Panc1 (cell line): ENCODE data around the gene FAM83B.

Source experiments
- POLR2AphosphoS5 ChIP-seq: IDR thresholded peaks from 2 replicates; pipeline ENCODE4 v1.6.1; 2012; ENCODE audit warnings: mild to moderate bottlenecking, low read depth, low read length, moderate library complexity
- TCF7L2 ChIP-seq: IDR thresholded peaks from 2 replicates; pipeline ENCODE4 v1.6.1; 2011; ENCODE audit warnings: mild to moderate bottlenecking, low read depth, low read length, inconsistent platforms
- TF ChIP-seq, protein P1 (sequence below): fragments of 450-650 bp; IDR thresholded peaks from 2 replicates; pipeline ENCODE4 v1.5.1; 2017; ENCODE audit warnings: mild to moderate bottlenecking

DNA sequence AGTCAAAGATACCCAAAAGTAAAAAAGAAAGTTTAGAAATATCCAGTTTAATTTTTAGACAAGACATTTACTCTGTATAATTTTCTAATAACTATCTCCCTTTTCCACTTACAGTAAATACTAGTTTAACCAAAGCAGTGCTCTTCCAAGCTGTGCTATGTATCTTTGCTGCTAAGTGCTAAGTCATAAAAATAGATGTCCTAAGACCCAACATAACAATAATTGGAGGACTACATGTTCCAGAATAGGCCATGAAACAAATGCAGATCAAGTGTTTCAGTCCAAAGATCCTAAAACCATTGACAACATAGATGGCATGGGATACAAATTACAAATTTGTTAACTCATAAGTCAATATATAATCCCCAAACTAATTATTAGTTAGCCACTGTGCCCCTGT, 111.1 kb downstream of the FAM83B start:
- TF ChIP-seq, protein P1, sequence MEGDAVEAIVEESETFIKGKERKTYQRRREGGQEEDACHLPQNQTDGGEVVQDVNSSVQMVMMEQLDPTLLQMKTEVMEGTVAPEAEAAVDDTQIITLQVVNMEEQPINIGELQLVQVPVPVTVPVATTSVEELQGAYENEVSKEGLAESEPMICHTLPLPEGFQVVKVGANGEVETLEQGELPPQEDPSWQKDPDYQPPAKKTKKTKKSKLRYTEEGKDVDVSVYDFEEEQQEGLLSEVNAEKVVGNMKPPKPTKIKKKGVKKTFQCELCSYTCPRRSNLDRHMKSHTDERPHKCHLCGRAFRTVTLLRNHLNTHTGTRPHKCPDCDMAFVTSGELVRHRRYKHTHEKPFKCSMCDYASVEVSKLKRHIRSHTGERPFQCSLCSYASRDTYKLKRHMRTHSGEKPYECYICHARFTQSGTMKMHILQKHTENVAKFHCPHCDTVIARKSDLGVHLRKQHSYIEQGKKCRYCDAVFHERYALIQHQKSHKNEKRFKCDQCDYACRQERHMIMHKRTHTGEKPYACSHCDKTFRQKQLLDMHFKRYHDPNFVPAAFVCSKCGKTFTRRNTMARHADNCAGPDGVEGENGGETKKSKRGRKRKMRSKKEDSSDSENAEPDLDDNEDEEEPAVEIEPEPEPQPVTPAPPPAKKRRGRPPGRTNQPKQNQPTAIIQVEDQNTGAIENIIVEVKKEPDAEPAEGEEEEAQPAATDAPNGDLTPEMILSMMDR: no peak
- TF ChIP-seq TCF7L2 (no peak), POLR2AphosphoS5 (no peak)
